ENCODE measurements around the gene PIH1D1. TPM values are rescaled to one million over a fixed set of nuclear protein-coding genes. Genes with fewer than 3 reads are reported as not detected.

PIH1D1 gene
- total and polyA plus RNA-seq, 10 of the 15 experiments (the other 5 are each of a cell fraction or from before 2014, with no cell fraction given): 16.1 to 153 (median 106) TPM

DNA sequence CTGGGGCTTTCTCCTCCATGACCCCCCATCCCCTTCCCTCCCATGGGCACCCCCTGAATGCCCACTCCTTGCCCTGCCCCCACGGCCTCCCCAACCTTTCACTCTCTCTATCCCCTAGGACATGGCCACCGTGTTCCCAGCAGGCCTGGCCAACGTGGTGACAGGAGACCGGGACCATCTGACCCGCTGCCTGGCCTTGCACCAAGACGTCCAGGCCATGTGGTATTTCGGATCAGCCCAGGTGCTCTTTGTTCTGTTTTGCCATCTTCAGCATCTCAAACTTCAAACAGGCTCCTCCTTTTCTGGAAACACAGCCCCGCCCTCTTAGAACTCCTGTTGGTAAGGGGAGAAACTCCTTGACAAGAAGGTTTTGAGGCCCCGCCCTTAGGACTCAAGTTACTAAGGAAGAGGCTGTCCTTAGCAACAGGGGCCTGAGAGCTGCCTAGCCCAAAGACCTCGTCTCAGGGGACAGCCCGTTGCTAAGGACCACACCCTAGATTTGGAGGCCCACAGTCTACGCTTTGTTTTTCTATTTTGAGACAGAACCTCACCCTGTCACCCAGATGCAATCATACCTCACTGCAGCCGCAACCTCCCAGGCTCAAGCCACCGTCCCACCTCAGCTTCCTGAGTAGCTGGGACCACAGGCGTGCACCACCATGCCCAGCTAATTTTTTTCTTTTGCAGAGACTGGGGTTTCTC lies 17.3 kb upstream of the PIH1D1 start:
- peaks cover 2% of the 10 kb centered on the region in 2 experiments; a peak in 2 of 4 replicates for H3K36me3 ChIP-seq (ENCODE audit: control insufficient read depth in 2 of 2, insufficient read depth in 2 of 2, low read length in 1 of 2)
- intact Hi-C loops (cut with micrococcal nuclease; ENCODE audit: unreplicated experiment): no loop called here
- ChIA-PET POLR2A (interaction anchor here (0.5 to 6.2 kb wide), 6 partner anchors 10 to 210 kb away, joined by 3 to 81 read pairs (median 4); partner anchors contain the start of genes ALDH16A1 and PIH1D1), RAD21 (ENCODE audit: unreplicated experiment) (interaction anchor here (0.6 to 6.0 kb wide), 10 partner anchors 14 to 332 kb away, joined by 3 to 90 read pairs (median 4); partner anchors contain the start of genes ALDH16A1, NOSIP, PIH1D1 and PRRG2), CTCF (interaction anchor here (0.5 to 5.9 kb wide), 15 partner anchors 11 to 242 kb away, joined by 3 to 68 read pairs (median 8); partner anchors contain the start of genes ALDH16A1, PIH1D1 and RPL13A), SMC1A (ENCODE audit: uncharacterized antibody, unreplicated experiment) (interaction anchor here (3.2 kb wide), 1 partner anchor 14 kb away, joined by 53 read pairs; the partner anchor contains the start of genes ALDH16A1 and PIH1D1)
- H3K9ac ChIP-seq (ENCODE audit: control insufficient read depth, insufficient read depth, low read length): no peak overlapping the region
- 4% methylated on average over 14 of the region's 15 CpGs for WGBS (ENCODE audit: insufficient coverage, insufficient replicate concordance, low lambda C conversion rate, missing lambda C conversion rate)
- H2AFZ ChIP-seq (ENCODE audit: control insufficient read depth, low read depth, low read length): no peak overlapping the region
- ATAC-seq (peak; percentile 80), DNase-seq (ENCODE audit: low read depth, low spot score) (peak; percentile 97), FAIRE-seq (peak; percentile 100)
- peaks cover 37% of the 10 kb centered on the region for H3K4me1 ChIP-seq (ENCODE audit: control insufficient read depth, insufficient read depth, low read length)
- in situ Hi-C loops (cut with MboI): no loop called here
- H3K4me3 ChIP-seq: no peak overlapping the region
- no peaks in the 10 kb centered on the region for H4K20me1 ChIP-seq (ENCODE audit: control insufficient read depth, insufficient read depth)
- no TSS peak for BruUV-seq (replicated peaks)
- H3K27me3 ChIP-seq (replicated peaks in 1 of 2; ENCODE audit: control insufficient read depth in 2 of 2, insufficient read depth in 2 of 2, low read length in 1 of 2): no peaks in the 10 kb centered on the region
- no peaks in the 10 kb centered on the region for H3K9me3 ChIP-seq (replicated peaks; ENCODE audit: control insufficient read depth, insufficient read depth, low read length)
- H3K4me2 ChIP-seq (ENCODE audit: control insufficient read depth, insufficient read depth): peak overlapping the region; percentile 44; the same call in 1 of the 2 replicates
- peak overlapping the region; percentile 33; the same call in 1 of the 2 replicates for H3K27ac ChIP-seq (ENCODE audit: control insufficient read depth, insufficient read depth)
- no peaks in the 10 kb centered on the region for H3K79me2 ChIP-seq (ENCODE audit: control insufficient read depth, insufficient read depth, low read length)
- TF ChIP-seq JUNB (IDR thresholded peaks at IDR 0.05) (peak; percentile 22; the same call in 1 of the 2 replicates), MTA2 (IDR thresholded peaks at IDR 0.05; ENCODE audit: low read depth) (peak; percentile 39; the same call in 1 of the 2 replicates), SIN3A (IDR thresholded peaks at IDR 0.05; ENCODE audit: low read depth, low read length) (no peak), RUNX3 (IDR thresholded peaks at IDR 0.05; ENCODE audit: low read length) (peak; percentile 93), POU2F2 (IDR thresholded peaks at IDR 0.05; ENCODE audit: borderline replicate concordance, low read depth, low read length) (peak; percentile 12; the same call in 1 of the 3 replicates), SIX5 (IDR thresholded peaks at IDR 0.05; ENCODE audit: low read depth, low read length, severe bottlenecking) (no peak), NFYA (IDR thresholded peaks at IDR 0.05; ENCODE audit: borderline replicate concordance, low read depth, low read length) (no peak), IKZF1 (conservative IDR thresholded peaks at IDR 0.05) (peak; percentile 54), NR2F1 (conservative IDR thresholded peaks at IDR 0.05) (0 out of 2 replicates have a peak, but pooled peaks have one; percentile 34), YY1 (IDR thresholded peaks at IDR 0.05; ENCODE audit: low read depth, low read length) (0 out of 2 replicates have a peak, but pooled peaks have one; percentile 27), MXI1 (IDR thresholded peaks at IDR 0.05; ENCODE audit: low read depth, low read length) (peak; percentile 57), CREM (IDR thresholded peaks at IDR 0.05; ENCODE audit: low read depth) (peak; percentile 75), CREB1 (IDR thresholded peaks at IDR 0.05; ENCODE audit: low read depth) (peak; percentile 58; the same call in 1 of the 2 replicates), SREBF2 (IDR thresholded peaks at IDR 0.05; ENCODE audit: low read length) (no peak), SPI1 (IDR thresholded peaks at IDR 0.05; ENCODE audit: borderline replicate concordance, insufficient read depth, low read depth, low read length) (peak; percentile 52; the same call in 1 of the 2 replicates), ASH2L (IDR thresholded peaks at IDR 0.05; ENCODE audit: borderline replicate concordance, low read depth) (no peak)
- TF ChIP-seq, protein P1, sequence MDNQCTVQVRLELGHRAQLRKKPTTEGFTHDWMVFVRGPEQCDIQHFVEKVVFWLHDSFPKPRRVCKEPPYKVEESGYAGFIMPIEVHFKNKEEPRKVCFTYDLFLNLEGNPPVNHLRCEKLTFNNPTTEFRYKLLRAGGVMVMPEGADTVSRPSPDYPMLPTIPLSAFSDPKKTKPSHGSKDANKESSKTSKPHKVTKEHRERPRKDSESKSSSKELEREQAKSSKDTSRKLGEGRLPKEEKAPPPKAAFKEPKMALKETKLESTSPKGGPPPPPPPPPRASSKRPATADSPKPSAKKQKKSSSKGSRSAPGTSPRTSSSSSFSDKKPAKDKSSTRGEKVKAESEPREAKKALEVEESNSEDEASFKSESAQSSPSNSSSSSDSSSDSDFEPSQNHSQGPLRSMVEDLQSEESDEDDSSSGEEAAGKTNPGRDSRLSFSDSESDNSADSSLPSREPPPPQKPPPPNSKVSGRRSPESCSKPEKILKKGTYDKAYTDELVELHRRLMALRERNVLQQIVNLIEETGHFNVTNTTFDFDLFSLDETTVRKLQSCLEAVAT (IDR thresholded peaks at IDR 0.05): peak; percentile 70
- TF ChIP-seq, protein P2, sequence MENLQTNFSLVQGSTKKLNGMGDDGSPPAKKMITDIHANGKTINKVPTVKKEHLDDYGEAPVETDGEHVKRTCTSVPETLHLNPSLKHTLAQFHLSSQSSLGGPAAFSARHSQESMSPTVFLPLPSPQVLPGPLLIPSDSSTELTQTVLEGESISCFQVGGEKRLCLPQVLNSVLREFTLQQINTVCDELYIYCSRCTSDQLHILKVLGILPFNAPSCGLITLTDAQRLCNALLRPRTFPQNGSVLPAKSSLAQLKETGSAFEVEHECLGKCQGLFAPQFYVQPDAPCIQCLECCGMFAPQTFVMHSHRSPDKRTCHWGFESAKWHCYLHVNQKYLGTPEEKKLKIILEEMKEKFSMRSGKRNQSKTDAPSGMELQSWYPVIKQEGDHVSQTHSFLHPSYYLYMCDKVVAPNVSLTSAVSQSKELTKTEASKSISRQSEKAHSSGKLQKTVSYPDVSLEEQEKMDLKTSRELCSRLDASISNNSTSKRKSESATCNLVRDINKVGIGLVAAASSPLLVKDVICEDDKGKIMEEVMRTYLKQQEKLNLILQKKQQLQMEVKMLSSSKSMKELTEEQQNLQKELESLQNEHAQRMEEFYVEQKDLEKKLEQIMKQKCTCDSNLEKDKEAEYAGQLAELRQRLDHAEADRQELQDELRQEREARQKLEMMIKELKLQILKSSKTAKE (IDR thresholded peaks at IDR 0.05; ENCODE audit: low read depth, poor library complexity, severe bottlenecking): peak; percentile 61
- TF ChIP-seq, protein P3, sequence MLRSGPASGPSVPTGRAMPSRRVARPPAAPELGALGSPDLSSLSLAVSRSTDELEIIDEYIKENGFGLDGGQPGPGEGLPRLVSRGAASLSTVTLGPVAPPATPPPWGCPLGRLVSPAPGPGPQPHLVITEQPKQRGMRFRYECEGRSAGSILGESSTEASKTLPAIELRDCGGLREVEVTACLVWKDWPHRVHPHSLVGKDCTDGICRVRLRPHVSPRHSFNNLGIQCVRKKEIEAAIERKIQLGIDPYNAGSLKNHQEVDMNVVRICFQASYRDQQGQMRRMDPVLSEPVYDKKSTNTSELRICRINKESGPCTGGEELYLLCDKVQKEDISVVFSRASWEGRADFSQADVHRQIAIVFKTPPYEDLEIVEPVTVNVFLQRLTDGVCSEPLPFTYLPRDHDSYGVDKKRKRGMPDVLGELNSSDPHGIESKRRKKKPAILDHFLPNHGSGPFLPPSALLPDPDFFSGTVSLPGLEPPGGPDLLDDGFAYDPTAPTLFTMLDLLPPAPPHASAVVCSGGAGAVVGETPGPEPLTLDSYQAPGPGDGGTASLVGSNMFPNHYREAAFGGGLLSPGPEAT (IDR thresholded peaks at IDR 0.05; ENCODE audit: low read depth): no peak
